ENCODE data around the gene COX6B2. TPM values are rescaled to one million over a fixed set of nuclear protein-coding genes. Genes with fewer than 3 reads are reported as not detected.

Gene COX6B2
- total and polyA plus RNA-seq, 12 donors: 0.17 to 0.18 TPM; not detected in 10

- WGBS, 4 donors: 71 to 82% (median 82%) methylated on average over 8 of the region's 8 CpGs
- intact Hi-C loops (cut with DNase I): no loop called here
- no peak for DNase-seq
- TF ChIP-seq POLR2A (IDR thresholded peaks at IDR 0.05): no peak
- no peak for TF ChIP-seq CTCF (IDR thresholded peaks at IDR 0.05)
- no peaks in the 10 kb centered on the region for H3K27me3 ChIP-seq
- no peaks in the 10 kb centered on the region for H3K9me3 ChIP-seq (replicated peaks in 1 of 3)
- H3K4me3 ChIP-seq: no peak overlapping the region
- H3K36me3 ChIP-seq (replicated peaks in 1 of 2): no peaks in the 10 kb centered on the region
- H3K4me1 ChIP-seq (replicated peaks in 1 of 2): no peaks in the 10 kb centered on the region
- H3K27ac ChIP-seq: no peak overlapping the region
Observed at GRCh38 chr19:55314396-55314795, 40.1 kb downstream of the COX6B2 start.

- no peaks in the 10 kb centered on the region for H3K27me3 ChIP-seq
- no peak overlapping the region for H3K4me3 ChIP-seq
- no peaks in the 10 kb centered on the region for H3K9me3 ChIP-seq (replicated peaks in 1 of 3)
- WGBS, 4 donors: 75 to 86% (median 85%) methylated on average over 37 to 47 of the region's 47 CpGs
- no peak overlapping the region for H3K27ac ChIP-seq
- H3K36me3 ChIP-seq (replicated peaks in 1 of 2): no peaks in the 10 kb centered on the region
- intact Hi-C loops (cut with DNase I): no loop called here
- H3K4me1 ChIP-seq (replicated peaks in 1 of 2): no peaks in the 10 kb centered on the region
- no peak for TF ChIP-seq CTCF (IDR thresholded peaks at IDR 0.05)
- TF ChIP-seq POLR2A (IDR thresholded peaks at IDR 0.05): no peak
- DNase-seq: peak in 1 of 7 donors; percentile 39
Observed at GRCh38 chr19:55312621-55313512, 41.7 kb downstream of the COX6B2 start.

GRCh38 chr19:55311797-55312196 is 42.7 kb downstream of the COX6B2 start:
- intact Hi-C loops (cut with DNase I): no loop called here
- TF ChIP-seq CTCF (IDR thresholded peaks at IDR 0.05) (no peak), POLR2A (IDR thresholded peaks at IDR 0.05) (no peak)
- H3K4me1 ChIP-seq (replicated peaks in 1 of 2): no peaks in the 10 kb centered on the region

GRCh38 chr19:55311397-55311796 is 43.1 kb downstream of the COX6B2 start:
- Histone ChIP-seq H3K4me1 (replicated peaks in 1 of 2) (no peaks in the 10 kb centered on the region), H3K36me3 (replicated peaks in 1 of 2) (no peaks in the 10 kb centered on the region), H3K27me3 (no peaks in the 10 kb centered on the region), H3K9me3 (replicated peaks in 1 of 3) (no peaks in the 10 kb centered on the region), H3K27ac (no peak overlapping the region), H3K4me3 (no peak overlapping the region)
- 72 to 80% (median 76%) methylated on average over 3 to 9 of the region's 9 CpGs for WGBS, 4 donors
- TF ChIP-seq POLR2A (IDR thresholded peaks at IDR 0.05) (no peak), CTCF (IDR thresholded peaks at IDR 0.05) (no peak)
- intact Hi-C loops (cut with DNase I): no loop called here
- DNase-seq: no peak

More at GRCh38 chr19:55311797-55312196, 42.7 kb downstream of the COX6B2 start:
- DNase-seq: no peak
- no peaks in the 10 kb centered on the region for H3K27me3 ChIP-seq
- no peak overlapping the region for H3K27ac ChIP-seq
- WGBS, 4 donors: 73 to 90% (median 85%) methylated on average over 7 to 18 of the region's 18 CpGs; no CpG with 5 or more reads in 1 of the 4 donors
- H3K36me3 ChIP-seq (replicated peaks in 1 of 2): no peaks in the 10 kb centered on the region
- no peak overlapping the region for H3K4me3 ChIP-seq
- no peaks in the 10 kb centered on the region for H3K9me3 ChIP-seq (replicated peaks in 1 of 3)
